Suprapubic skin (tissue), 4 donors: ENCODE results near the gene FAM78B.

ENCODE experiments used
- CTCF ChIP-seq, 2 donors: fragments of 200-600 bp in 1 of 2; fragments of 450-650 bp in 1 of 2; sonication (generic) in 1 of 2; IDR thresholded peaks; one replicate each; pipeline ENCODE4 v1.5.1; 2016 to 2019; ENCODE audit warnings: antibody characterized with exemption in 2 of 2, mild to moderate bottlenecking in 1 of 2, moderate library complexity in 1 of 2
- EP300 ChIP-seq: sonication (generic); formaldehyde crosslinking; IDR thresholded peaks from one replicate; pipeline ENCODE4 v1.6.1; 2017; ENCODE audit warnings: antibody characterized with exemption
- POLR2A ChIP-seq, 2 donors: fragments of 450-650 bp; IDR thresholded peaks; one replicate each; pipeline ENCODE4 v1.6.1; 2017; ENCODE audit warnings: antibody characterized with exemption in 2 of 2, mild to moderate bottlenecking in 2 of 2, moderate library complexity in 2 of 2
- POLR2AphosphoS5 ChIP-seq, 3 donors: sonication (generic); formaldehyde crosslinking; IDR thresholded peaks; one replicate each; pipeline ENCODE4 v1.6.1; 2017; ENCODE audit warnings: antibody characterized with exemption in 3 of 3

DNA sequence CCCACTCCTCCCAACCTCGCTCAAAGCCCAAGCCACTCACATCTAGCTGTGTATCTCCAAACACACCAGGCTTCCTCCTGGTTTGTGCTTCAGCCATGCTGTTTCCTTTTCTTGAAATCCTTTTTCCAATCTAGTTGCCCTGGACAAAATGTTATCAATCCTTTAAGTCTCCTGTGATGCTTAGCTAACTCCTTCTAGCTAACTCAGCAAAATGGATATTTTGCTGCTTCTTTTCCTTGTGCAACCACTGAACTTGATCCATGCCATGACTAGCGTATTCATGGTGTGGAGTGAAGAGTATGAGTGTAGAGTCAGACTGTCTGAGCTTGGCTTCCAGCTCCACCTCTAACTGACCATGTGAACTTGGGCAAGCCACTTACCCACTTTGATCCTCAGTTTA lies 33.9 kb upstream of the FAM78B start:
- TF ChIP-seq POLR2A (IDR thresholded peaks at IDR 0.05) (no peak), CTCF (IDR thresholded peaks at IDR 0.05) (no peak), POLR2AphosphoS5 (IDR thresholded peaks at IDR 0.05) (no peak), EP300 (no peak)
